CD4-positive, CD25-positive, alpha-beta regulatory T cell (primary cell): ENCODE measurements around the gene YJEFN3. TPM values are rescaled to one million over a fixed set of nuclear protein-coding genes. Genes with fewer than 3 reads are reported as not detected.
A peak's percentile ranks its signal among the peaks of the same experiment; 100 is the strongest.

Experiments
- ATAC-seq, 2 donors: fragments of 150-1000 bp; cut with Tn5 transposase; one replicate each; pipeline ENCODE4 v1.10.0; 2021; ENCODE audit warnings: low read depth in 2 of 2, moderate number of reproducible peaks in 2 of 2, moderate library complexity in 1 of 2
- DNase-seq, 3 donors: peaks; one replicate each; pipeline versions ENCODE4 v3.0.0 to v3.0.0-alpha.2; 2012 to 2022; ENCODE audit warnings: mixed read lengths in 1 of 3
- H3K27ac ChIP-seq: one replicate; pipeline ENCODE4 v1.7.0; 2013; ENCODE audit warnings: mild to moderate bottlenecking, low read length; ENCODE audit not compliant: insufficient read depth, poor library complexity, severe bottlenecking
- H3K27me3 ChIP-seq: one replicate; pipeline ENCODE4 v1.7.0; 2013; ENCODE audit warnings: low read length; ENCODE audit not compliant: control insufficient read depth, insufficient read depth
- H3K36me3 ChIP-seq: one replicate; pipeline ENCODE4 v1.7.0; 2013; ENCODE audit warnings: mild to moderate bottlenecking, low read length, moderate library complexity; ENCODE audit not compliant: control insufficient read depth, insufficient read depth
- H3K4me1 ChIP-seq: 2 replicates; pipeline ENCODE4 v1.7.0; 2013; ENCODE audit warnings: mild to moderate bottlenecking, low read length; ENCODE audit not compliant: insufficient read depth, control insufficient read depth, poor library complexity, severe bottlenecking
- H3K4me3 ChIP-seq: one replicate; pipeline ENCODE4 v1.7.0; 2013; ENCODE audit warnings: low read depth, mild to moderate bottlenecking, low read length, moderate library complexity
- H3K9me3 ChIP-seq, 2 experiments: 1 replicate in 1 of 2; 2 replicates in 1 of 2; pipeline ENCODE4 v1.7.0; 2013; ENCODE audit warnings: low read length in 2 of 2, mild to moderate bottlenecking in 1 of 2, moderate library complexity in 1 of 2; ENCODE audit not compliant: control insufficient read depth in 2 of 2
- H3K27ac Mint-ChIP-seq, 3 donors: one replicate each; pipeline ENCODE4 v1.8.0; 2020 to 2022; ENCODE audit warnings: mild to moderate bottlenecking in 3 of 3, mixed read lengths in 3 of 3, moderate library complexity in 2 of 3
- H3K27me3 Mint-ChIP-seq: one replicate; pipeline ENCODE4 v1.8.0; 2022; ENCODE audit warnings: mild to moderate bottlenecking, mixed read lengths
- H3K36me3 Mint-ChIP-seq: one replicate; pipeline ENCODE4 v1.8.0; 2020; ENCODE audit warnings: mixed read lengths
- H3K4me1 Mint-ChIP-seq, 4 donors: one replicate each; pipeline ENCODE4 v1.8.0; 2020 to 2022; ENCODE audit warnings: mixed read lengths in 4 of 4, mild to moderate bottlenecking in 1 of 4
- H3K4me3 Mint-ChIP-seq, 4 donors: one replicate each; pipeline ENCODE4 v1.8.0; 2020 to 2022; ENCODE audit warnings: mild to moderate bottlenecking in 4 of 4, mixed read lengths in 4 of 4, moderate library complexity in 3 of 4
- H3K9me3 Mint-ChIP-seq, 7 donors: one replicate each; pipeline ENCODE4 v1.8.0; 2020 to 2022; ENCODE audit warnings: mixed read lengths in 7 of 7, mild to moderate bottlenecking in 3 of 7, moderate library complexity in 2 of 7
- polyA plus RNA-seq, 4 donors: library from polyadenylated mRNA; unstranded; fragments of 300-500 nt; fragmentation: Illumina TruSeq; gene quantifications; one replicate each; pipeline ENCODE4 v1.2.3, GENCODE V29; 2021
- total RNA-seq: library from RNA; stranded (reverse); gene quantifications from one replicate; pipeline ENCODE4 v1.2.3, GENCODE V29; 2022

Gene YJEFN3
- total and polyA plus RNA-seq, 5 donors from 2014 or later: 6.6 TPM; not detected in 4

DNA sequence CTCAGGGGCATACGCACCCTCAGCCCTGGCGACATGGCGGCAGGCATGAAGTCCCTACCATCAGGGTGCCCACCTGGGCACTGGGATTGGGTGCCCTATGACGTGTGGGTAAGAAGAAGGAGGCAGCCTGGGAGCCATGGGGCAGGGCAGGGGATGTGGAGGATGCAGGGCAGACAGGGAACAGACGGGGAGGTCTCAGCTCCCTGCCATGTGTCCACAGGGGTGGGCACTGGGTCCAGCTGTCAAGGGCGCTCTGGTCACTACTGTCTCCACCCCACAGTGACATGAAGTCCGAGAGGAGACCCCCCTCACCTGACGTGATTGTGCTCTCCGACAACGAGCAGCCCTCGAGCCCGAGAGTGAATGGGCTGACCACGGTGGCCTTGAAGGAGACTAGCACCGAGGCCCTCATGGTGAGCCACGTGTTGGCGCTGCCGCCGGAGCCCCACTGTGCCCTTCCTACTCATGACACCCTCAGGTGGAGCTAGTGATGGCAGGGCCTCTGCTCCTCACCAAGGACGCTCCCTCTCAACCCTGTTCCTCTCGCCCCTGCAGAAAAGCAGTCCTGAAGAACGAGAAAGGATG, 36.6 kb upstream of the YJEFN3 start:
- ATAC-seq (no peak), DNase-seq (no peak)
- no peak overlapping the region for H3K4me3 ChIP-seq
- peaks cover 36% of the 10 kb centered on the region for H3K4me1 ChIP-seq
- no peak overlapping the region for H3K27ac ChIP-seq
- no peaks in the 10 kb centered on the region for H3K9me3 ChIP-seq
- Mint-ChIP-seq H3K27me3 (no peaks in the 10 kb centered on the region), H3K27ac (no peak overlapping the region), H3K4me3 (no peak overlapping the region), H3K36me3 (peaks cover 12% of the 10 kb centered on the region), H3K4me1 (peaks cover 9 to 44% (median 23%) of the 10 kb centered on the region in 4 donors), H3K9me3 (no peaks in the 10 kb centered on the region)
- H3K36me3 ChIP-seq: peaks cover 43% of the 10 kb centered on the region
- no peaks in the 10 kb centered on the region for H3K27me3 ChIP-seq

DNA sequence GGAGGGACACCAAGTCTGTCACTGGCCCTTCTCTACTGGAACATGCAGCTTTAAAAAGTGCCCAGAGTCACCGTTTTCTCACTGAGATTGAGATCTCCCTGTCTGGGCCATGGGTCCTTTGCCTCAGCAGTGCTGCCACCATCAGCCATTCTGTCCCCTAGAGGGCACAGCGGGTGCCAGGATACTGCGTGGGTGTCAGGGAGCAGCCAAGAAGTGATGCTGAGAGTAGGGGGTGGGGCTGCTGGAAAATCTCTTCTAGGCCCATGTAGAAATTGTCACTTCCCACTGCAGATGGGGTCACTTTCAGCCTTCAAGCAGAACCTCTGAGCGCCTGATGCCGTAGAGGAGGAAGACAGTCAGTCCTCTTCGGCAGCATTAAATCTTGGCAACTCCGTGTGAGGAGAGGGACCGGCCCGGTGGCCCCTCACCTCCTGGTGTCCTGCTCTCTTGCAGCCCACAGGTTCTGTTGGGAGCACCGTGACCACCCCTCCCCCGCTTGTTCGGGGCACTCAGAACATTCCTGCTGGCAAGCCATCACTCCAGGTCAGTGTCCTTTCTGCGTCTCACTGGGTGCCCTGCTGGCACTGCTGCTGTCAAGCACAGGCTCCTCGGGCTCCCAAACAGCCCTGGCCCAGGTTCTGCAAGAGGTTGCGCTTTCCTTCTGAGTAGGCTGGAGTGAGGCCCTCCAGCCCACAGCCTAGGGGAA, 34.7 kb upstream of the YJEFN3 start:
- H3K27me3 ChIP-seq: no peaks in the 10 kb centered on the region

GRCh38 chr19:19495614-19496603, 32.8 kb upstream of the YJEFN3 start:
- Histone ChIP-seq H3K36me3 (peaks cover 77% of the 10 kb centered on the region), H3K27ac (no peak overlapping the region), H3K27me3 (no peaks in the 10 kb centered on the region), H3K4me3 (no peak overlapping the region), H3K9me3 (no peaks in the 10 kb centered on the region), H3K4me1 (no peaks in the 10 kb centered on the region)
- Mint-ChIP-seq H3K36me3 (peaks cover 15% of the 10 kb centered on the region), H3K9me3 (no peaks in the 10 kb centered on the region), H3K27ac (no peak overlapping the region), H3K4me3 (no peak overlapping the region), H3K4me1 (peaks cover 0 to 10% (median 3%) of the 10 kb centered on the region in 4 donors), H3K27me3 (no peaks in the 10 kb centered on the region)
- ATAC-seq (no peak), DNase-seq (no peak)

More for the DNA sequence above, 34.7 kb upstream of the YJEFN3 start:
- Mint-ChIP-seq H3K9me3 (no peaks in the 10 kb centered on the region), H3K4me1 (peaks cover 6 to 26% (median 17%) of the 10 kb centered on the region in 4 donors), H3K27me3 (no peaks in the 10 kb centered on the region), H3K4me3 (no peak overlapping the region), H3K27ac (no peak overlapping the region), H3K36me3 (peaks cover 10% of the 10 kb centered on the region)
- Histone ChIP-seq H3K27ac (no peak overlapping the region), H3K36me3 (peaks cover 58% of the 10 kb centered on the region), H3K4me3 (no peak overlapping the region), H3K9me3 (no peaks in the 10 kb centered on the region), H3K4me1 (peaks cover 17% of the 10 kb centered on the region)
- DNase-seq (no peak), ATAC-seq (no peak)

GRCh38 chr19:19498255-19498991, 30.3 kb upstream of the YJEFN3 start:
- no peaks in the 10 kb centered on the region for H3K27me3 ChIP-seq
- H3K27ac Mint-ChIP-seq: no peak overlapping the region
- H3K27me3 Mint-ChIP-seq: no peaks in the 10 kb centered on the region
- ATAC-seq (no peak), DNase-seq (no peak)
- peaks cover 0 to 10% (median 2%) of the 10 kb centered on the region in 4 donors for H3K4me1 Mint-ChIP-seq
- peaks cover 0 to 3% (median 0%) of the 10 kb centered on the region in 7 donors for H3K9me3 Mint-ChIP-seq
- no peaks in the 10 kb centered on the region for H3K4me1 ChIP-seq
- H3K36me3 Mint-ChIP-seq: peaks cover 23% of the 10 kb centered on the region
- H3K36me3 ChIP-seq: peaks cover 85% of the 10 kb centered on the region
- no peak overlapping the region for H3K4me3 ChIP-seq
- H3K27ac ChIP-seq: no peak overlapping the region
- H3K4me3 Mint-ChIP-seq: no peak overlapping the region
- H3K9me3 ChIP-seq: no peaks in the 10 kb centered on the region

DNA sequence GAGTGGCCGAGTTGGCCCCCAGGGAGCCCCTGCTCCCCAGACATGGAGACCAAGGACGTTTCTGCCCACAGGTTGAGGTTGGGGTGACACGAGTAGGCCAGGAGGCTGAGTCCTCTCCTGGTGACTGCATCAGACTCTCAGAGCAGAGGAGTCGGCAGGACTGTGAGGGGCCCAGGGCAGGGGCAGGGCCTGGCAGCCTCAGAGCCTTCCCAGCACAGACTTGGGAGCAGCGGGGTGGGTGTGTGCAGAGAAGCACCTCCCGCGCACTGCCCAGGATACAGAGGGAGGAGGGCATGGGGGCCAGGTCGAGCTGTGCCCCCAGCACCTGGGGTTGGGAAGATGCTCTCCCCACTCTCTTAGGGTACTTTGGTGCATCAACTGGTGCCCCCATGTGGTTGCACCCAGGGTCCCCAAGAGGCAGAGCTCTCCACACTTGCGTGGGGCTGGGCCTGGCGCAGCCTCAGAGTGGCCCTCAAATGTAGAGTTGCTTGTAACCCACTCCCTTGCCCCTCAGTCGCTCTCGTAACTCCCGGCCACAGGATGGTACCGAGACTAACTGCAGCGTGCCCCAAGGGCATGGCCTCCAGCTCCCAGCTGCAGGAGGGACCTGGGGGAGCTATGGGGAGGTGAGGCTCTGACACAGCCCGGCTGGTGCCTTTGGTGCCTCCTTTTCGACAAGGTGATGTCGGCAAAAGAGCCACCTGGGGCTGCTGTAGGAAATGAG, 29.3 kb upstream of the YJEFN3 start:
- Histone ChIP-seq H3K9me3 (no peaks in the 10 kb centered on the region), H3K27ac (no peak overlapping the region), H3K36me3 (peaks cover 86% of the 10 kb centered on the region), H3K4me3 (no peak overlapping the region), H3K27me3 (no peaks in the 10 kb centered on the region), H3K4me1 (no peaks in the 10 kb centered on the region)
- Mint-ChIP-seq H3K4me3 (no peak overlapping the region), H3K27ac (peak overlapping the region in 1 of 3 donors; percentile 38), H3K27me3 (no peaks in the 10 kb centered on the region), H3K36me3 (peaks cover 29% of the 10 kb centered on the region), H3K4me1 (peaks cover 0 to 5% (median 2%) of the 10 kb centered on the region in 4 donors), H3K9me3 (peaks cover 0 to 3% (median 0%) of the 10 kb centered on the region in 7 donors)
- ATAC-seq (no peak), DNase-seq (no peak)

GRCh38 chr19:19500975-19501644, 27.6 kb upstream of the YJEFN3 start:
- Histone ChIP-seq H3K36me3 (peaks cover 91% of the 10 kb centered on the region), H3K27ac (no peak overlapping the region), H3K4me1 (no peaks in the 10 kb centered on the region), H3K4me3 (no peak overlapping the region), H3K9me3 (no peaks in the 10 kb centered on the region), H3K27me3 (no peaks in the 10 kb centered on the region)
- H3K9me3 Mint-ChIP-seq: peaks cover 0 to 3% (median 0%) of the 10 kb centered on the region in 7 donors
- DNase-seq: no peak
- H3K4me3 Mint-ChIP-seq: no peak overlapping the region
- ATAC-seq: no peak
- peaks cover 30% of the 10 kb centered on the region for H3K36me3 Mint-ChIP-seq
- no peaks in the 10 kb centered on the region for H3K4me1 Mint-ChIP-seq
- H3K27ac Mint-ChIP-seq: peak overlapping the region in 1 of 3 donors; percentile 46
- H3K27me3 Mint-ChIP-seq: no peaks in the 10 kb centered on the region
